Spleen (tissue), 7 donors: ENCODE results near the gene SLC27A3.

Experiments used
- POLR2A ChIP-seq, 3 donors: fragments of 450-650 bp; IDR thresholded peaks; one replicate each; pipeline ENCODE4 v1.5.1; 2017; ENCODE audit warnings: antibody characterized with exemption in 3 of 3, mild to moderate bottlenecking in 1 of 3
- POLR2AphosphoS5 ChIP-seq, 3 donors: sonication (generic); formaldehyde crosslinking; IDR thresholded peaks; one replicate each; pipeline ENCODE4 v1.5.1; 2017; ENCODE audit warnings: antibody characterized with exemption in 3 of 3
- TF ChIP-seq, protein P1 (sequence below), 11 experiments: fragments of 200-600 bp in 7 of 11; fragments of 450-650 bp in 4 of 11; sonication (generic) in 4 of 11; IDR thresholded peaks in 8 of 11; conservative IDR thresholded peaks in 3 of 11; 1 replicate in 7 of 11; 2 replicates in 4 of 11; pipeline versions ENCODE4 v1.4.0 to v1.8.0; 2016 to 2021; ENCODE audit warnings: antibody characterized with exemption in 11 of 11, inconsistent platforms in 4 of 11, mild to moderate bottlenecking in 1 of 11
- donor health status: DM: no; HTN: no; CAD: no; lungs with moderate emphysema.
- donor health status: DM: no; HTN: no; CAD: no.
- donor health status: DM: no; HTN: no; CAD: no.

DNA sequence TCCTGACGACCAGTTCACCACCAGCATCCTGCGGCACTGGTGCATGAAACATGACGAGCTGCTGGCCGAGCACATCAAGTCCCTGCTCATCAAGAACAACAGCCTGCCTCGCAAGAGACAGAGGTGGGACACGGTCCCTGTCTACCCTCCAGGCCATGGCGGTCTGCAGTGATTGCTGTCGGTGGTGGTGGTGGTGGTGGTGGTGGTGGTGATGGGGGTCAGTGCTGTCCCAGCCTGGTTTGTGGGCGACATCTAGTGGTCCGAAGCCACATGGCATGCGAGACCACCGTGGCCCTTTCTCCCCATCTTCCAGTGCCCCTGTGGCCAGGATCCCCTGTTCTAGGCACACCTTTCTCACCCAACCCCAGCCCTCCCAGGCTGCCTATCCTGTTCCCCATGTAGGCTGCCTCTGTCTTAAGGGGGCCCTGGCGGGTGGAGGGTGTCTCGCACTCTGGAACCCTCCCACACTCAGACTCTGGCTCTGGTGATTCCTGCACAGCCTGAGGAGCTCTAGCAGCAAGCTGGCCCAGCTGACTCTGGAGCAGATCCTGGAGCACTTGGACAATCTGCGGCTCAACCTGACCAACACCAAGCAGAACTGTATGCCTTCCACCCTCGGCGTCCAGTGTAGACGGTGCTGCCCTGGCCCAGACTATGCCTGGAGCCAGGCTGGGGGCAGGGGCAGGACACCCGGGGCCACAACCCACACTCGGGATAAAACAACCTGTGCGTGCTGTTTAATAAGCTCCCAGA, 3.2 kb upstream of the SLC27A3 start:
- TF ChIP-seq, protein P1, sequence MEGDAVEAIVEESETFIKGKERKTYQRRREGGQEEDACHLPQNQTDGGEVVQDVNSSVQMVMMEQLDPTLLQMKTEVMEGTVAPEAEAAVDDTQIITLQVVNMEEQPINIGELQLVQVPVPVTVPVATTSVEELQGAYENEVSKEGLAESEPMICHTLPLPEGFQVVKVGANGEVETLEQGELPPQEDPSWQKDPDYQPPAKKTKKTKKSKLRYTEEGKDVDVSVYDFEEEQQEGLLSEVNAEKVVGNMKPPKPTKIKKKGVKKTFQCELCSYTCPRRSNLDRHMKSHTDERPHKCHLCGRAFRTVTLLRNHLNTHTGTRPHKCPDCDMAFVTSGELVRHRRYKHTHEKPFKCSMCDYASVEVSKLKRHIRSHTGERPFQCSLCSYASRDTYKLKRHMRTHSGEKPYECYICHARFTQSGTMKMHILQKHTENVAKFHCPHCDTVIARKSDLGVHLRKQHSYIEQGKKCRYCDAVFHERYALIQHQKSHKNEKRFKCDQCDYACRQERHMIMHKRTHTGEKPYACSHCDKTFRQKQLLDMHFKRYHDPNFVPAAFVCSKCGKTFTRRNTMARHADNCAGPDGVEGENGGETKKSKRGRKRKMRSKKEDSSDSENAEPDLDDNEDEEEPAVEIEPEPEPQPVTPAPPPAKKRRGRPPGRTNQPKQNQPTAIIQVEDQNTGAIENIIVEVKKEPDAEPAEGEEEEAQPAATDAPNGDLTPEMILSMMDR (IDR thresholded peaks at IDR 0.05 in 8 of 11, conservative IDR thresholded peaks at IDR 0.05 in 3 of 11): peak in 7 of 11 experiments; percentile 37 to 50 (median 46)
- no peak for TF ChIP-seq POLR2A (IDR thresholded peaks at IDR 0.05)
- TF ChIP-seq POLR2AphosphoS5 (IDR thresholded peaks at IDR 0.05): no peak
